ENCODE data around the gene LCN2. TPM values are rescaled to one million over a fixed set of nuclear protein-coding genes. Genes with fewer than 3 reads are reported as not detected.

LCN2 gene
- total and polyA plus RNA-seq, 2 experiments from 2014 or later = 2.0 TPM; not detected in 1

DNA sequence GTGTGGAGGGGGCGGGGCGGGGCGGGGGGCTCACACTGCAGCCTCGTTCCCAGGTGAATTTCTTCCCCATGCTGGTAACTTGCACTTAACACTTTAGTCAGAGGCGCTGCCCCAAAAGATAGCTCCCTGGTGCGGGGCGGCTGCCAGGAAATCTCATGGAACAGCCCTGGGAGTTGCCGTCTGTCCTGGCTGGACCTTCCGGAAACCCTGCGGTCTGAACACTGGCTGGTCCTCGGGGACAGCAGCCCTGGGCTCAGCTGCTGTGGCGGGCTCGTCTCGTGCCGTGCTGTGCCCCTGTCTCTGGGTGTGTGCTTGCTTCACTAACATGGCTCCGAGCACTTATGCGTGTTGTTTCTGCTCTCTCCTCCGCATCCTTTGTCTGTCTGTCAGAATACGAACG lies 47.6 kb upstream of the LCN2 start (continued):
- TF ChIP-seq, protein P1, sequence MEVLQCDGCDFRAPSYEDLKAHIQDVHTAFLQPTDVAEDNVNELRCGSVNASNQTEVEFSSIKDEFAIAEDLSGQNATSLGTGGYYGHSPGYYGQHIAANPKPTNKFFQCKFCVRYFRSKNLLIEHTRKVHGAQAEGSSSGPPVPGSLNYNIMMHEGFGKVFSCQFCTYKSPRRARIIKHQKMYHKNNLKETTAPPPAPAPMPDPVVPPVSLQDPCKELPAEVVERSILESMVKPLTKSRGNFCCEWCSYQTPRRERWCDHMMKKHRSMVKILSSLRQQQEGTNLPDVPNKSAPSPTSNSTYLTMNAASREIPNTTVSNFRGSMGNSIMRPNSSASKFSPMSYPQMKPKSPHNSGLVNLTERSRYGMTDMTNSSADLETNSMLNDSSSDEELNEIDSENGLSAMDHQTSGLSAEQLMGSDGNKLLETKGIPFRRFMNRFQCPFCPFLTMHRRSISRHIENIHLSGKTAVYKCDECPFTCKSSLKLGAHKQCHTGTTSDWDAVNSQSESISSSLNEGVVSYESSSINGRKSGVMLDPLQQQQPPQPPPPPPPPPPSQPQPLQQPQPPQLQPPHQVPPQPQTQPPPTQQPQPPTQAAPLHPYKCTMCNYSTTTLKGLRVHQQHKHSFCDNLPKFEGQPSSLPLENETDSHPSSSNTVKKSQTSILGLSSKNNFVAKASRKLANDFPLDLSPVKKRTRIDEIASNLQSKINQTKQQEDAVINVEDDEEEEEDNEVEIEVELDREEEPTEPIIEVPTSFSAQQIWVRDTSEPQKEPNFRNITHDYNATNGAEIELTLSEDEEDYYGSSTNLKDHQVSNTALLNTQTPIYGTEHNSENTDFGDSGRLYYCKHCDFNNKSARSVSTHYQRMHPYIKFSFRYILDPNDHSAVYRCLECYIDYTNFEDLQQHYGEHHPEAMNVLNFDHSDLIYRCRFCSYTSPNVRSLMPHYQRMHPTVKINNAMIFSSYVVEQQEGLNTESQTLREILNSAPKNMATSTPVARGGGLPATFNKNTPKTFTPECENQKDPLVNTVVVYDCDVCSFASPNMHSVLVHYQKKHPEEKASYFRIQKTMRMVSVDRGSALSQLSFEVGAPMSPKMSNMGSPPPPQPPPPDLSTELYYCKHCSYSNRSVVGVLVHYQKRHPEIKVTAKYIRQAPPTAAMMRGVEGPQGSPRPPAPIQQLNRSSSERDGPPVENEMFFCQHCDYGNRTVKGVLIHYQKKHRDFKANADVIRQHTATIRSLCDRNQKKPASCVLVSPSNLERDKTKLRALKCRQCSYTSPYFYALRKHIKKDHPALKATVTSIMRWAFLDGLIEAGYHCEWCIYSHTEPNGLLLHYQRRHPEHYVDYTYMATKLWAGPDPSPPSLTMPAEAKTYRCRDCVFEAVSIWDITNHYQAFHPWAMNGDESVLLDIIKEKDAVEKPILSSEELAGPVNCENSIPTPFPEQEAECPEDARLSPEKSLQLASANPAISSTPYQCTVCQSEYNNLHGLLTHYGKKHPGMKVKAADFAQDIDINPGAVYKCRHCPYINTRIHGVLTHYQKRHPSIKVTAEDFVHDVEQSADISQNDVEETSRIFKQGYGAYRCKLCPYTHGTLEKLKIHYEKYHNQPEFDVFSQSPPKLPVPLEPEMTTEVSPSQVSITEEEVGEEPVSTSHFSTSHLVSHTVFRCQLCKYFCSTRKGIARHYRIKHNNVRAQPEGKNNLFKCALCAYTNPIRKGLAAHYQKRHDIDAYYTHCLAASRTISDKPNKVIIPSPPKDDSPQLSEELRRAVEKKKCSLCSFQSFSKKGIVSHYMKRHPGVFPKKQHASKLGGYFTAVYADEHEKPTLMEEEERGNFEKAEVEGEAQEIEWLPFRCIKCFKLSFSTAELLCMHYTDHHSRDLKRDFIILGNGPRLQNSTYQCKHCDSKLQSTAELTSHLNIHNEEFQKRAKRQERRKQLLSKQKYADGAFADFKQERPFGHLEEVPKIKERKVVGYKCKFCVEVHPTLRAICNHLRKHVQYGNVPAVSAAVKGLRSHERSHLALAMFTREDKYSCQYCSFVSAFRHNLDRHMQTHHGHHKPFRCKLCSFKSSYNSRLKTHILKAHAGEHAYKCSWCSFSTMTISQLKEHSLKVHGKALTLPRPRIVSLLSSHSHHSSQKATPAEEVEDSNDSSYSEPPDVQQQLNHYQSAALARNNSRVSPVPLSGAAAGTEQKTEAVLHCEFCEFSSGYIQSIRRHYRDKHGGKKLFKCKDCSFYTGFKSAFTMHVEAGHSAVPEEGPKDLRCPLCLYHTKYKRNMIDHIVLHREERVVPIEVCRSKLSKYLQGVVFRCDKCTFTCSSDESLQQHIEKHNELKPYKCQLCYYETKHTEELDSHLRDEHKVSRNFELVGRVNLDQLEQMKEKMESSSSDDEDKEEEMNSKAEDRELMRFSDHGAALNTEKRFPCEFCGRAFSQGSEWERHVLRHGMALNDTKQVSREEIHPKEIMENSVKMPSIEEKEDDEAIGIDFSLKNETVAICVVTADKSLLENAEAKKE (CRISPR knock-in tag; IDR thresholded peaks at IDR 0.05) = no peak
- TF ChIP-seq ZNF114 (CRISPR knock-in tag; IDR thresholded peaks at IDR 0.05) (no peak), CREB1 (CRISPR knock-in tag; IDR thresholded peaks at IDR 0.05; ENCODE audit: low read depth) (no peak)

DNA sequence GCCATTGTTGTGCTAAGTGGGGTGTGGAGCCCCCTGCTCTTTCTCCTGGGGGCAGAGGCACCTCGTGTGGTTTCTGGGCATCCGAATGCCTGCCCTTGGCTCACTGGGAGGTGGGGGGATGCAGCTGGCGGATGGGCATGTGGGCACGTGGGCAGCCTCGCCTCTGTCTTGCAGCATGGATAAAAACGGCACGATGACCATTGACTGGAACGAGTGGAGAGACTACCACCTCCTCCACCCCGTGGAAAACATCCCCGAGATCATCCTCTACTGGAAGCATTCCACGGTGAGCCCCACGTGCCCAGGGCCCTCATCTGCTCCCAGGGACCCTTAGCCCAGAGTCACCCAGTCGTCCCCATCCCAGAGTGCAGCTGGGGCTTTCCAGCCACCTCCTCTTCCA lies 47.1 kb upstream of the LCN2 start:
- H3K4me3 Mint-ChIP-seq = no peak overlapping the region
- no peak for ATAC-seq
- TF ChIP-seq CREB1 (CRISPR knock-in tag; IDR thresholded peaks at IDR 0.05; ENCODE audit: low read depth) (no peak), ZNF114 (CRISPR knock-in tag; IDR thresholded peaks at IDR 0.05) (no peak), EZH2phosphoT487 (IDR thresholded peaks at IDR 0.05; ENCODE audit: unreplicated experiment) (no peak), JUNB (IDR thresholded peaks at IDR 0.05; ENCODE audit: unreplicated experiment) (no peak), STAT1 (IDR thresholded peaks at IDR 0.05; ENCODE audit: unreplicated experiment) (no peak), ZNF331 (CRISPR knock-in tag; IDR thresholded peaks at IDR 0.05; ENCODE audit: low read depth) (no peak)
- TF ChIP-seq, protein P1 (CRISPR knock-in tag; IDR thresholded peaks at IDR 0.05) = no peak

More for the DNA sequence above, 47.1 kb upstream of the LCN2 start:
- peaks cover 51% of the 10 kb centered on the region for H3K4me1 Mint-ChIP-seq
- peaks cover 62% of the 10 kb centered on the region for H3K36me3 Mint-ChIP-seq (ENCODE audit: low read depth)
- Histone ChIP-seq H3K79me2 (replicated peaks; ENCODE audit: insufficient read depth) (peaks cover 26% of the 10 kb centered on the region), H3K9me2 (ENCODE audit: insufficient read depth) (no peaks in the 10 kb centered on the region), H3K27ac (ENCODE audit: low read depth) (0 out of 2 replicates have a peak overlapping the region, but pooled peaks have one; percentile 50), H3K4me1 (ENCODE audit: insufficient read depth) (peaks cover 35% of the 10 kb centered on the region), H3K4me2 (no peak overlapping the region), H3K36me3 (ENCODE audit: insufficient read depth) (peaks cover 5% of the 10 kb centered on the region), H3F3A (replicated peaks; ENCODE audit: low read depth) (0 out of 2 replicates have a peak, but pooled peaks cover 8% of the 10 kb centered on the region), H3K27me3 (ENCODE audit: insufficient read depth) (no peaks in the 10 kb centered on the region), H2AFZ (no peak overlapping the region), H4K20me1 (replicated peaks; ENCODE audit: insufficient read depth) (peaks cover 25% of the 10 kb centered on the region), H3K4me3 (no peak overlapping the region)
- no peak for DNase-seq (ENCODE audit: low spot score)
- peaks cover 22% of the 10 kb centered on the region for H3K27me3 Mint-ChIP-seq (ENCODE audit: insufficient read depth, low read depth, poor library complexity)
- no peak overlapping the region; the same call in 1 of the 2 replicates for H3K27ac Mint-ChIP-seq
- no peaks in the 10 kb centered on the region for H3K9me3 Mint-ChIP-seq

Data from GM23338 (cell line).